GM12878 (cell line): ENCODE measurements around the gene DHPS. TPM values are rescaled to one million over a fixed set of nuclear protein-coding genes. Genes with fewer than 3 reads are reported as not detected.

Source experiments
- ATAC-seq: fragments of 200-7000 bp; cut with Tn5 transposase; 3 replicates; pipeline ENCODE4 v1.9.1; 2020; ENCODE audit warnings: mild to moderate bottlenecking, moderate library complexity
- BruUV-seq: library from RNA; stranded (reverse); fragments of 400-500 nt; replicated peaks from 2 replicates; lab custom pipeline; 2021; lab: Mats Ljungman, UMichigan
- CTCF ChIA-PET: fragments of 300-600 bp; sonication (Branson Sonifier 250); formaldehyde crosslinking; extraction: SDS; loops from one replicate; lab custom pipeline; 2021; ENCODE audit warnings: inconsistent platforms; lab: Yijun Ruan, JAX
- POLR2A ChIA-PET: fragments of 350-600 bp; formaldehyde crosslinking; extraction: SDS; loops from one replicate; lab custom pipeline; 2021; ENCODE audit warnings: inconsistent platforms; lab: Charles Lee
- RAD21 ChIA-PET: fragments of 300-600 bp; sonication (Branson Sonifier 250); formaldehyde crosslinking; loops from one replicate; lab custom pipeline; 2023; ENCODE audit warnings: antibody characterized with exemption; ENCODE audit not compliant: unreplicated experiment; lab: Charles Lee
- SMC1A ChIA-PET: fragments of 300-600 bp; sonication (Branson Sonifier 250); formaldehyde crosslinking; loops from one replicate; lab custom pipeline; 2023; ENCODE audit not compliant: unreplicated experiment, uncharacterized antibody; lab: Charles Lee
- DNase-seq: peaks from one replicate; pipeline ENCODE4 v3.0.0-alpha.2; 2011; ENCODE audit warnings: low read depth, low spot score
- FAIRE-seq: peaks from 3 replicates; lab custom pipeline; 2011; peaks lifted over from hg19 to GRCh38; lab: Jason Lieb, UNC
- H2AFZ ChIP-seq: 2 replicates; pipeline ENCODE4 v1.6.0; 2011; ENCODE audit warnings: low read depth, low read length, control low read depth; ENCODE audit not compliant: control insufficient read depth
- H3K27ac ChIP-seq: 2 replicates; pipeline ENCODE4 v1.5.1; 2011; ENCODE audit warnings: control low read depth; ENCODE audit not compliant: control insufficient read depth, insufficient read depth
- H3K27me3 ChIP-seq, 2 experiments: replicated peaks in 1 of 2; 2 replicates each; pipeline versions ENCODE4 v1.6.0 to v1.6.1; 2011; ENCODE audit warnings: low read length in 1 of 2; ENCODE audit not compliant: control insufficient read depth in 2 of 2, insufficient read depth in 2 of 2
- H3K36me3 ChIP-seq, 2 experiments: 2 replicates each; pipeline ENCODE4 v1.5.1; 2011; ENCODE audit warnings: low read length in 1 of 2; ENCODE audit not compliant: control insufficient read depth in 2 of 2, insufficient read depth in 2 of 2
- H3K4me1 ChIP-seq: 2 replicates; pipeline ENCODE4 v1.6.1; 2011; ENCODE audit warnings: mild to moderate bottlenecking, low read length, moderate library complexity, mixed read lengths; ENCODE audit not compliant: control insufficient read depth, insufficient read depth
- H3K4me2 ChIP-seq: 2 replicates; pipeline ENCODE4 v1.6.0; 2011; ENCODE audit warnings: control low read depth; ENCODE audit not compliant: control insufficient read depth, insufficient read depth
- H3K4me3 ChIP-seq: fragments of 200-600 bp; sonication (generic); 2 replicates; pipeline ENCODE4 v1.5.1; 2016
- H3K79me2 ChIP-seq: 2 replicates; pipeline ENCODE4 v1.6.0; 2011; ENCODE audit warnings: low read length; ENCODE audit not compliant: control insufficient read depth, insufficient read depth
- H3K9ac ChIP-seq: 2 replicates; pipeline ENCODE4 v1.8.0; 2011; ENCODE audit warnings: low read length, control low read depth, mixed read lengths; ENCODE audit not compliant: control insufficient read depth, insufficient read depth
- H3K9me3 ChIP-seq: replicated peaks from 3 replicates; pipeline ENCODE4 v1.5.1; 2011; ENCODE audit warnings: mild to moderate bottlenecking, low read length; ENCODE audit not compliant: control insufficient read depth, insufficient read depth
- H4K20me1 ChIP-seq: 2 replicates; pipeline ENCODE4 v1.6.0; 2011; ENCODE audit not compliant: control insufficient read depth, insufficient read depth
- ASH2L ChIP-seq: fragments of 300-600, 200-600 bp; sonication (generic); IDR thresholded peaks from 2 replicates; pipeline ENCODE4 v1.6.1; 2017; ENCODE audit warnings: low read depth, mild to moderate bottlenecking, borderline replicate concordance
- CHD2 ChIP-seq: IDR thresholded peaks from 2 replicates; pipeline ENCODE4 v1.6.1; 2011; ENCODE audit warnings: low read depth, low read length, improper control_type of control experiment, borderline replicate concordance
- EGR1 ChIP-seq, 2 experiments: IDR thresholded peaks; 1 replicate in 1 of 2; 2 replicates in 1 of 2; pipeline ENCODE4 v1.6.1; 2011 to 2012; ENCODE audit warnings: low read depth in 2 of 2, low read length in 2 of 2, borderline replicate concordance in 1 of 2, mild to moderate bottlenecking in 1 of 2, moderate library complexity in 1 of 2
- FOXM1 ChIP-seq: IDR thresholded peaks from 2 replicates; pipeline ENCODE4 v1.6.1; 2012; ENCODE audit warnings: low read depth, mild to moderate bottlenecking, inconsistent platforms, low read length, moderate library complexity
- KLF5 ChIP-seq: fragments of 450-650 bp; IDR thresholded peaks from 2 replicates; pipeline ENCODE4 v1.6.1; 2014; ENCODE audit warnings: mild to moderate bottlenecking; ENCODE audit not compliant: partially characterized antibody
- NFXL1 ChIP-seq: fragments of 450-650 bp; IDR thresholded peaks from 2 replicates; pipeline ENCODE4 v1.6.1; 2017; ENCODE audit warnings: antibody characterized with exemption, mild to moderate bottlenecking, borderline replicate concordance
- NFYB ChIP-seq: IDR thresholded peaks from 2 replicates; pipeline ENCODE4 v1.6.1; 2011; ENCODE audit warnings: low read depth, mild to moderate bottlenecking, low read length, improper control_type of control experiment, moderate library complexity; ENCODE audit not compliant: insufficient read depth
- PBX3 ChIP-seq: IDR thresholded peaks from 2 replicates; pipeline ENCODE4 v1.6.1; 2011; ENCODE audit warnings: mild to moderate bottlenecking, low read depth, low read length, moderate library complexity; ENCODE audit not compliant: insufficient replicate concordance
- PKNOX1 ChIP-seq: fragments of 450-650 bp; IDR thresholded peaks from 2 replicates; pipeline ENCODE4 v1.6.1; 2016; ENCODE audit warnings: mild to moderate bottlenecking
- REST ChIP-seq: IDR thresholded peaks from 2 replicates; pipeline ENCODE4 v1.6.1; 2012; ENCODE audit warnings: mild to moderate bottlenecking, low read depth, low read length
- SP1 ChIP-seq: IDR thresholded peaks from one replicate; pipeline ENCODE4 v1.6.1; 2011; ENCODE audit warnings: low read depth, low read length
- TBL1XR1 ChIP-seq: IDR thresholded peaks from 2 replicates; pipeline ENCODE4 v1.6.1; 2012; ENCODE audit warnings: low read depth, low read length, improper control_type of control experiment
- ZNF622 ChIP-seq: fragments of 450-650 bp; IDR thresholded peaks from 2 replicates; pipeline ENCODE4 v1.6.1; 2017; ENCODE audit warnings: mild to moderate bottlenecking, inconsistent platforms
- ZNF687 ChIP-seq: fragments of 450-650 bp; IDR thresholded peaks from 2 replicates; pipeline ENCODE4 v1.6.1; 2017; ENCODE audit warnings: mild to moderate bottlenecking, moderate library complexity
- WGBS: methylation state at CpG from one replicate; pipeline ENCODE4 v1.1.6; 2016; ENCODE audit warnings: low lambda C conversion rate; ENCODE audit not compliant: insufficient replicate concordance, insufficient coverage; ENCODE audit errors: missing lambda C conversion rate; 5-methylcytosine and 5-hydroxymethylcytosine counted together
- in situ Hi-C: fragments of 300-500 bp; cut with MboI; formaldehyde crosslinking; loops from 9 replicates; pipeline ENCODE4 v1.14.3; 2018; ENCODE audit warnings: mixed read lengths
- intact Hi-C: fragments of 100-400 bp; cut with micrococcal nuclease; formaldehyde crosslinking; loops from one replicate; pipeline ENCODE4 v1.14.2; 2022; ENCODE audit not compliant: unreplicated experiment
- polyA plus RNA-seq, 11 experiments: library from polyadenylated mRNA; depleted of rRNA in 4 of 11; unstranded in 6 of 11; stranded (reverse) in 5 of 11; fragments of >200 nt; fragmentation: Nextera tagmentation in 4 of 11; fragmentation: Illumina TruSeq in 1 of 11; extraction: Ambion mirVana in 4 of 11; extraction: Trizol in 1 of 11; gene quantifications; 1 replicate in 1 of 11; 2 replicates in 10 of 11; pipeline versions ENCODE4 v1.2.1 to v1.2.3, GENCODE V29; 2011 to 2016; ENCODE audit warnings: inconsistent platforms in 2 of 11, missing spikeins in 2 of 11, low read depth in 1 of 11
- total RNA-seq, 4 experiments: library from RNA; depleted of rRNA in 3 of 4; stranded (reverse); fragments of >200 nt in 3 of 4; fragmentation: Illumina TruSeq in 1 of 4; extraction: Trizol in 1 of 4; gene quantifications; 2 replicates each; pipeline versions ENCODE4 v1.2.1 to v1.2.3, GENCODE V29; 2013 to 2021

DHPS gene
- total and polyA plus RNA-seq, 10 of the 15 experiments (the other 5 are each of a cell fraction or from before 2014, with no cell fraction given) = 36.4 to 104 (median 83.4) TPM

- ChIA-PET POLR2A (no interaction called here), SMC1A (interaction anchor here (0.6 to 0.7 kb wide), 2 partner anchors 22 to 92 kb away, joined by 3 to 4 read pairs; partner anchors contain the start of genes ZNF490 and ZNF791), CTCF (interaction anchor here (1.0 kb wide), 1 partner anchor 26 kb away, joined by 3 read pairs; no protein-coding TSS in a partner anchor), RAD21 (no interaction called here)
- 65% methylated on average over 9 of the region's 9 CpGs for WGBS
- FAIRE-seq (peak; percentile 52), ATAC-seq (peak; percentile 74), DNase-seq (no peak)
- Histone ChIP-seq H3K79me2 (no peaks in the 10 kb centered on the region), H3K36me3 (peaks cover 23 to 44% of the 10 kb centered on the region in 2 experiments), H3K4me2 (no peak overlapping the region), H3K4me1 (no peaks in the 10 kb centered on the region), H2AFZ (no peak overlapping the region), H3K9me3 (no peaks in the 10 kb centered on the region), H3K4me3 (no peak overlapping the region), H3K27ac (no peak overlapping the region), H3K27me3 (no peaks in the 10 kb centered on the region), H4K20me1 (no peaks in the 10 kb centered on the region), H3K9ac (no peak overlapping the region)
- in situ Hi-C loops = no loop called here
- no TSS peak for BruUV-seq
- intact Hi-C loops = no loop called here
- TF ChIP-seq REST (no peak), NFXL1 (no peak), CHD2 (no peak), EGR1 (IDR thresholded peaks at IDR 0.05; ENCODE audit: borderline replicate concordance in 1 of 2, low read depth in 2 of 2, low read length in 2 of 2) (no peak), ZNF622 (no peak), FOXM1 (no peak), TBL1XR1 (no peak), PBX3 (peak; percentile 60), KLF5 (no peak), ASH2L (no peak), ZNF687 (no peak), NFYB (peak; percentile 66), SP1 (peak; percentile 68), PKNOX1 (peak; percentile 86)
Measured at GRCh38 chr19:12703046-12703445, 21.4 kb upstream of the DHPS start.
